Measurements from ENCODE around the gene KCNK13.

DNA sequence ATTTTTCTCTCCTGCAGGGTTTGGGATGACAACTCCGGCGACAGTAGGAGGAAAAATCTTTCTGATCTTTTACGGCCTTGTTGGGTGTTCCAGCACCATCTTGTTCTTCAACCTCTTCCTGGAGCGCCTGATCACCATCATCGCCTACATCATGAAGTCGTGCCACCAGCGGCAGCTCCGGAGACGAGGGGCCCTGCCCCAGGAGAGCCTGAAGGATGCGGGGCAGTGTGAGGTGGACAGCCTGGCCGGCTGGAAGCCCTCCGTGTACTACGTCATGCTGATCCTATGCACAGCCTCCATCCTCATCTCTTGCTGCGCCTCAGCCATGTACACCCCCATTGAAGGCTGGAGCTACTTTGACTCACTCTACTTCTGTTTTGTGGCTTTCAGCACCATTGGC is 122.3 kb downstream of the KCNK13 start:
- TF ChIP-seq EP300 (IDR thresholded peaks at IDR 0.05; ENCODE audit: low read length) = no peak
- TF ChIP-seq, protein P1, sequence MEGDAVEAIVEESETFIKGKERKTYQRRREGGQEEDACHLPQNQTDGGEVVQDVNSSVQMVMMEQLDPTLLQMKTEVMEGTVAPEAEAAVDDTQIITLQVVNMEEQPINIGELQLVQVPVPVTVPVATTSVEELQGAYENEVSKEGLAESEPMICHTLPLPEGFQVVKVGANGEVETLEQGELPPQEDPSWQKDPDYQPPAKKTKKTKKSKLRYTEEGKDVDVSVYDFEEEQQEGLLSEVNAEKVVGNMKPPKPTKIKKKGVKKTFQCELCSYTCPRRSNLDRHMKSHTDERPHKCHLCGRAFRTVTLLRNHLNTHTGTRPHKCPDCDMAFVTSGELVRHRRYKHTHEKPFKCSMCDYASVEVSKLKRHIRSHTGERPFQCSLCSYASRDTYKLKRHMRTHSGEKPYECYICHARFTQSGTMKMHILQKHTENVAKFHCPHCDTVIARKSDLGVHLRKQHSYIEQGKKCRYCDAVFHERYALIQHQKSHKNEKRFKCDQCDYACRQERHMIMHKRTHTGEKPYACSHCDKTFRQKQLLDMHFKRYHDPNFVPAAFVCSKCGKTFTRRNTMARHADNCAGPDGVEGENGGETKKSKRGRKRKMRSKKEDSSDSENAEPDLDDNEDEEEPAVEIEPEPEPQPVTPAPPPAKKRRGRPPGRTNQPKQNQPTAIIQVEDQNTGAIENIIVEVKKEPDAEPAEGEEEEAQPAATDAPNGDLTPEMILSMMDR (IDR thresholded peaks at IDR 0.05 in 2 of 3, conservative IDR thresholded peaks at IDR 0.05 in 1 of 3; ENCODE audit: insufficient read depth in 2 of 3, low read depth in 1 of 3, low read length in 3 of 3) = no peak
